K562 (cell line): ENCODE data around the gene IPPK. TPM values are rescaled to one million over a fixed set of nuclear protein-coding genes. Genes with fewer than 3 reads are reported as not detected.

ENCODE experiments used
- BCL6 ChIP-seq: fragments of 250-450 bp; sonication (Bioruptor Pico); IDR thresholded peaks from 2 replicates; pipeline ENCODE4 v1.4.0; 2020
- CCAR2 ChIP-seq: fragments of 200-400 bp; formaldehyde crosslinking; IDR thresholded peaks from 2 replicates; pipeline ENCODE4 v1.6.1; 2017; ENCODE audit warnings: mild to moderate bottlenecking, low read depth, low read length
- EGR1 ChIP-seq: fragments of 450-650 bp; conservative IDR thresholded peaks from 2 replicates; pipeline ENCODE4 v1.6.1; 2017; ENCODE audit warnings: mild to moderate bottlenecking
- ETV5 ChIP-seq: sonication (generic); formaldehyde crosslinking; IDR thresholded peaks from 2 replicates; pipeline ENCODE4 v1.4.0; 2020; ENCODE audit warnings: low read depth, mild to moderate bottlenecking, missing genetic modification reagents
- PBX2 ChIP-seq, 2 experiments: IDR thresholded peaks in 1 of 2; conservative IDR thresholded peaks in 1 of 2; 2 replicates each; pipeline ENCODE4 v1.6.1; 2016; ENCODE audit warnings: low read depth in 2 of 2, mild to moderate bottlenecking in 1 of 2, missing compliant biosample characterization in 1 of 2, missing genetic modification characterization in 1 of 2, moderate library complexity in 1 of 2
- PCBP1 ChIP-seq: fragments of 200-400 bp; formaldehyde crosslinking; IDR thresholded peaks from 2 replicates; pipeline ENCODE4 v1.6.1; 2018; ENCODE audit warnings: mild to moderate bottlenecking, low read depth, low read length; ENCODE audit not compliant: poor library complexity, severe bottlenecking
- REST ChIP-seq, 2 experiments: fragments of 450-650 bp; formaldehyde crosslinking in 1 of 2; IDR thresholded peaks; 2 replicates each; pipeline versions ENCODE4 v1.4.0 to v1.6.1; 2014 to 2020; ENCODE audit warnings: mild to moderate bottlenecking in 2 of 2, borderline replicate concordance in 1 of 2, low read depth in 1 of 2
- ZNF253 ChIP-seq: fragments of 250-450 bp; sonication (Bioruptor Pico); conservative IDR thresholded peaks from 2 replicates; pipeline ENCODE4 v1.6.1; 2021; ENCODE audit warnings: mild to moderate bottlenecking
- ZNF408 ChIP-seq: fragments of 250-450 bp; sonication (Bioruptor Pico); IDR thresholded peaks from 2 replicates; pipeline ENCODE4 v1.4.0; 2020; ENCODE audit warnings: low read depth, mild to moderate bottlenecking, moderate library complexity
- ZNF449 ChIP-seq: fragments of 250-450 bp; sonication (Bioruptor Pico); IDR thresholded peaks from 2 replicates; pipeline ENCODE4 v1.8.0; 2022; ENCODE audit warnings: moderate library complexity, mild to moderate bottlenecking, inconsistent platforms
- ZNF639 ChIP-seq, 2 experiments: fragments of 200-800 bp in 1 of 2; sonication (Bioruptor generic) in 1 of 2; sonication (generic) in 1 of 2; formaldehyde crosslinking in 1 of 2; IDR thresholded peaks in 1 of 2; conservative IDR thresholded peaks in 1 of 2; 2 replicates each; pipeline versions ENCODE4 v1.5.0 to v1.6.1; 2016 to 2020; ENCODE audit warnings: missing compliant biosample characterization in 1 of 2, missing genetic modification characterization in 1 of 2, missing genetic modification reagents in 1 of 2
- ZNF699 ChIP-seq: fragments of 250-450 bp; sonication (Bioruptor Pico); IDR thresholded peaks from 2 replicates; pipeline ENCODE4 v1.8.0; 2021; ENCODE audit warnings: mild to moderate bottlenecking, moderate library complexity; ENCODE audit not compliant: insufficient replicate concordance
- polyA plus RNA-seq, 8 experiments: library from polyadenylated mRNA; depleted of rRNA in 4 of 8; stranded (reverse) in 5 of 8; unstranded in 3 of 8; fragments of >200 nt; fragmentation: Nextera tagmentation in 2 of 8; fragmentation: Illumina TruSeq in 1 of 8; extraction: Ambion mirVana in 2 of 8; extraction: Trizol in 1 of 8; gene quantifications; 2 replicates each; pipeline versions ENCODE4 v1.2.1 to v1.2.3, GENCODE V29; 2011 to 2014; ENCODE audit warnings: inconsistent platforms in 1 of 8, missing spikeins in 1 of 8
- total RNA-seq, 7 experiments: library from RNA; depleted of rRNA in 6 of 7; stranded (reverse); fragments of >200 nt in 6 of 7; fragmentation: Illumina TruSeq in 2 of 7; extraction: Trizol in 2 of 7; gene quantifications; 2 replicates each; pipeline versions ENCODE4 v1.2.1 to v1.2.3, GENCODE V29; 2011 to 2021; ENCODE audit warnings: low replicate concordance in 1 of 7

IPPK gene
- total and polyA plus RNA-seq, 9 of the 15 experiments (the other 6 are each of a cell fraction or from before 2014, with no cell fraction given) = 3.1 to 22.2 (median 11.2) TPM

- no peak for TF ChIP-seq PCBP1
- TF ChIP-seq ZNF699 (CRISPR knock-in tag) = no peak
- TF ChIP-seq REST (IDR thresholded peaks at IDR 0.05; ENCODE audit: borderline replicate concordance) = no peak
- TF ChIP-seq REST (CRISPR knock-in tag; IDR thresholded peaks at IDR 0.05; ENCODE audit: low read depth) = no peak
- no peak for TF ChIP-seq ZNF639 (CRISPR knock-in tag; conservative IDR thresholded peaks at IDR 0.05 in 1 of 2, IDR thresholded peaks at IDR 0.05 in 1 of 2)
- no peak for TF ChIP-seq ZNF449
- TF ChIP-seq ETV5 = no peak
- no peak for TF ChIP-seq ZNF253
- no peak for TF ChIP-seq BCL6 (CRISPR knock-in tag)
- TF ChIP-seq EGR1 = peak; percentile 54
- no peak for TF ChIP-seq ZNF408 (CRISPR knock-in tag)
- no peak for TF ChIP-seq CCAR2
- no peak for TF ChIP-seq PBX2 (CRISPR knock-in tag; IDR thresholded peaks at IDR 0.05; ENCODE audit: low read depth)
- TF ChIP-seq PBX2 (tag; conservative IDR thresholded peaks at IDR 0.05; ENCODE audit: low read depth) = 0 out of 2 replicates have a peak, but pooled peaks have one; percentile 28
Observed at GRCh38 chr9:92685022-92685421, 15.1 kb upstream of the IPPK start (continued).
